GF-D8 (cell line): ENCODE measurements around the gene NCAPG2.
A peak's percentile ranks its signal among the peaks of the same experiment; 100 is the strongest.
"Not testable (repeated sequence)": the region's sequence is repeated elsewhere in the genome, so short reads cannot be mapped to it uniquely, and the experiment has no call there.

Experiments used
- DNase-seq: peaks from one replicate; lab custom pipeline; 2025; lab: John Stamatoyannopoulos, UW

The NCAPG2 gene

GRCh38 chr7:158633055-158633956 lies 71.3 kb downstream of the NCAPG2 start:
- no peak for DNase-seq

GRCh38 chr7:158631574-158632195 lies 72.9 kb downstream of the NCAPG2 start:
- DNase-seq, result no peak

GRCh38 chr7:158626289-158626688 lies 78.3 kb downstream of the NCAPG2 start:
- DNase-seq, result not testable (repeated sequence)

GRCh38 chr7:158623241-158623640 lies 81.4 kb downstream of the NCAPG2 start:
- DNase-seq, result no peak

DNA sequence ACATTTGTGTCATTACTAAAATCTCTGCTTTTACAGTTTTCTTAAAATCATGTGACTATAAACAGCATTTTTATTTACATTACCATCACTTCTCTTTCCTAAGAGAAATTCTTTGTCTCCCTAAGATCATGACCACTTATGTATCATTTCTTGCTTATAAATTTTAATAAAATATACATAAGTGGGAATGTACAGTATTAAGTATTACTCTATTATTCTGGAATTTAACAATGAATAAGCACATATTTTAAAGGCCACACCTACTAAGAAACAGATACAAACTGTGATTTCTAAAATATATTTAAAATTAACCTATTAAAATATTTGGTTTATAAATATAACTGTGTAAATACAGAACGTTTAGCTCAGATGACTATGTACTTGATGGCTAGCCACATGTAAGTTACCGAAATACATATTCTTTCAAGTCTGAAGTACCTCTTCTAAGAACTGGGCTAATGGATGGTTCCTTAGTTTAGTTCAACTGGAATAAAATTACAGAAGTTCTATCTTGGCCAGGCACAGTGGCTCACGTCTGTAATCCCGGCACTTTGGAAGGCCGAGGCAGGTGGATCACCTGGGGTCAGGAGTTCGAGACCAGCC lies 83.7 kb downstream of the NCAPG2 start:
- DNase-seq, result no peak

GRCh38 chr7:158620418-158620817 lies 84.2 kb downstream of the NCAPG2 start:
- DNase-seq, result no peak

DNA sequence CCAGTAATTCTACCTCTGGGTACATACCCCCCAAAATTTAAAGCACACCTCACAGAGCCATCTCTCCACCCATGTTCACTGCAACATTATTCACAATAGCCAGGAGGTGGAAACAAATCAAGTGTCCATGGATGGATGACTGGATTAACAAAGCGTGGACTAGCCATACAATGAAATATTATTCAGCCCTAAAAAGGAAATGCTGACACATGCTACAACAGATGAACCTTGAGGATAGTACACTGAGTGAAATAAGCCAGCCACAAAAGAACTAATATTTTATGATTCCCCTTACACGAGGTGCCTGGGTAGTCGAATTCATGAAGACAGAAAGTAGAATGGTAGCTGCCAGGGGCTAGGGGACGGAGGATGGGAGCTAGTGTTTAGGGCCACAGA lies 85.9 kb downstream of the NCAPG2 start:
- no peak for DNase-seq

DNA sequence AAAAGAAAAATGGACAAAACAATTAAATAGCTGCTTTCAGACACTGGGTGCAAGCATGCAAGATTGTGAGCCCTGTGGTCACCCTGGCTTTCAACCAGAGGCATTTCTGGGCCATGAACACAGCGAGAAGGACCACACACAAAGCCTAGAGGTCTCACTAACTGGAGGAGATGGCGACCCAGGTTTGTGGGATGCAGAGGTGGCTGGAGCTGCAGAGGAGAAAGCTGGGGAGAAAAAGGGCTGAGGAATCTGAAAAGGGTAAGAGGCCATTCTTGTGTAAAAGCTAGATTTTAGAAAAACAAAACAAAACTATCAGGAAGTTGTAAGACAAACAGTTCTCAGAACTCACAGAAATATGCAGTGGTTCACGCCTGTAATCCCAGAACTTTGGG lies 86.9 kb downstream of the NCAPG2 start:
- DNase-seq, result no peak

- no peak for DNase-seq
Measured at GRCh38 chr7:158616050-158616449, 88.6 kb downstream of the NCAPG2 start.

GRCh38 chr7:158614700-158615099 lies 89.9 kb downstream of the NCAPG2 start:
- DNase-seq, result no peak

DNA sequence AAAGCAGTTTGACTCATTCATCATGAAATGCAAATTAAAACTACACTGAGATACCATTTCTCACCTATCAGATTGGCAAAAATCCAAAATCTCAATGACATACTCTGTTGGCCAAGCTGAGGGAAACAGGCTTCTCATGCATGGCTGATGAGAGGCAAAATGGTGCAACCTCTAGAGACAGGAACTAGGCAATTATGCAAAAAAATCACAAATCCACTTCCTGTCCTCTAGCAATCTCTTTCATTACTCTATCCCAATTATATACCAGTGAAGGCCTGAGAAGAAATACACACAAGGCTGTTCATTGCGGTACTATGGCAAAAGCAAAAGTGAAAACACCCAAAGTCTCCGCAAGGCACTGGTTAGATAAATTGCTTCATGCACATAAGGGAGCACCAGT lies 91.1 kb downstream of the NCAPG2 start:
- DNase-seq, result peak; percentile 64

DNA sequence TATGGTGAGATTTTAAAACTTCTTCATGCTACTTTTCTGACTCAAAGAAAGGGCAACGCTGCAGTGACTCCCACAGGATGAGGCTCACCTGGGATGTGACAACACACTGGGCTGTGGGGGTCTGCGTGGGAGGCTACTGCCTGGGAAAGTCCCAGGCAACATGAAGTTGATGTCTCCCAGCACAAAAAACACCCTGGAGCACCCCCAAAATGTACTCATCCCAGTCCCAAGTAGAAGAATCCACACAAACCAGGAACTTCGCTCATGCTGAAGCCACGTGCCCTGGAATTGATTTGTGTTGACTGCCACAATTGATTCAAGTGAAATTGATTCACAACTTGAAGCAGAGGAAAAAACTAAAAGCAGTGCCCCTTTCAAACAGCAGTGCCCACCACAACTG lies 92.1 kb downstream of the NCAPG2 start:
- DNase-seq, result no peak

DNA sequence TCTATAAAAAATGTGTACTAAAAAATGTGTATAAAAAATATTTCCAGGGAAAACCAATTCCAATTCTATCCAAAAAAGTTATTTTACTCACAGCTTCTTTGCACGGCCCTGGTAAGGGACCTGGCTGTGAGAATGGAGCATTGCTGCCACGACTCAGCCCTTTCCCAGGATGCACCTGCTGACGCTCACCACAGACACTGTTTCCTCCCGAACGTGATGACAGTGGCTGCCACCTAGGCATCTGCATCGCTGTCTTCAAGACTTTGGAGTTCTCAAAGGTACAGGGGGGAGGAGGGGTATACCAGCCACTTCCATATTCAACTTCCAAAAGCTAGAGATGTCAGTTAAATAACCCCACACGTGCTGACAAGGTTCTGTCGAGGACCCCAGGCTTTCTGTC lies 93.1 kb downstream of the NCAPG2 start:
- no peak for DNase-seq

DNA sequence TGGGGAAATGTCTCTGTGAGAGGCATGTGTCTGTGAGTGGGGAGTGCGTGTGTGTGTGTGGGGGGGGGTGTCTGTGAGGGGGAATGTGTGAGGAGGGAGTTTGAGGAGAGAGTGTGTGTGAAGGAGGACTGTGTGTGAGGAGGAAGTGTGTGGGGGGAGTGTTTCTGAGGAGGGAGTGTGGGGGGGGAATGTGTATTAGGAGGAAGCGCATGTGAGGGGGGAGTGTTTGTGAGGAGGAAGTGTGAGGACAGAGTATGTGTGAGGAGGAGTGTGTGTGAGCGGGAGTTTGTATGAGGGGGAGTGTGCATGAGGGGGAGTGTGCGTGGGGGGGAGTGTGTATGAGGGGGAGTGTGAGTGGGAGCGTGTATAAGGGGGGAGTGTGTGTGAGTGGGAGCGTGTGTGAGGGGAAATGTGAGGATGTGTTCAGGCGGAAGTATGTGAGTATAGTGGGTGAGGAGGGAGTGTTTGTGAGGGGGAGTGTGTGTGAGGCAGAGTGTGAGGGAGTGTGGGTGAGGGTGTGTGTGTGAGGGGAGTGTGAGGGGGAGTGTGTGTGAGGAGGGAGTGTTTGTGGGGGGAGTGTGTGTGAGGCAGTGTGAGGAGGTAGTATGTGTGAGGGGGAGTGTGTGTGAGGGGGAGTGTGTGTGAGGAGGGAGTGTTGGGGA lies 95.2 kb downstream of the NCAPG2 start:
- DNase-seq, result no peak

DNA sequence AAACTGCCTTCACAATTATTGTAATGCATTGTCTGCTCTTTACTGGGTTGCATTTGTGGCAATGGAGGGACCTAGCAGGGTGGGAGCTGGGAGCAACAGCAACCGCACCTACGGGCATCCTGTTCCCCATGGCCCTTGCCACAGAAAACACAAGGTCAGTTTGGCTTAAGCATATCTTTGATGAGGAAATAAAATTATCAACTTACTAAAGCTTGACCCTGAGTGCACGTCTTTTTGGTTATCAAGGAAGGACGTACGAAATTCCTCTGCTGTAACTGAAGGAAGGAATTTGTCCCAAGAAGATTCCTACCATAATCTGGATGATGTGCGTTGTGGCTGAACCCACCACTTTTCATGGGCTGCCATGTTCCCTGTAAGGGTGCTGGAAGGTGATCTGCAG lies 97.0 kb downstream of the NCAPG2 start:
- no peak for DNase-seq

GRCh38 chr7:158606671-158607424 lies 97.8 kb downstream of the NCAPG2 start:
- DNase-seq, result no peak

DNA sequence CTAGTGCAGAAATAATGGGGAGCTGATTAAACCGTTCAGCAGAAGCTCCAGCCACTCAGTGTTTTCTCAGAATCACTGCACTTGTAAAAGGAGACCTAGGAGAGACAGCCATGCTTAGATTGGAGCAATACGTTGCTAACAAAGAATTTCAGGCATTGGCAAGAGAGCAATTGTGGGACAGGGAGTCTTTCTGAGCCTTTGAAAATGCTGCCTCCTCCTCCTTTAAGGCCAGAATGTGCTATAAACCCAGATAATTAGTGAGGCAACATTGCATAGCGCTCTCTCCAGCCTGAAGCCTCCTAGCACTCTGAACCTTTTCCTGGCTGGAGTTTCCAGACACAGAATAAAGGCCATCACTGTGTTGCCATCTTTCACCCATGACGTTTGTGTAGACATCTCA lies 98.5 kb downstream of the NCAPG2 start:
- no peak for DNase-seq

DNA sequence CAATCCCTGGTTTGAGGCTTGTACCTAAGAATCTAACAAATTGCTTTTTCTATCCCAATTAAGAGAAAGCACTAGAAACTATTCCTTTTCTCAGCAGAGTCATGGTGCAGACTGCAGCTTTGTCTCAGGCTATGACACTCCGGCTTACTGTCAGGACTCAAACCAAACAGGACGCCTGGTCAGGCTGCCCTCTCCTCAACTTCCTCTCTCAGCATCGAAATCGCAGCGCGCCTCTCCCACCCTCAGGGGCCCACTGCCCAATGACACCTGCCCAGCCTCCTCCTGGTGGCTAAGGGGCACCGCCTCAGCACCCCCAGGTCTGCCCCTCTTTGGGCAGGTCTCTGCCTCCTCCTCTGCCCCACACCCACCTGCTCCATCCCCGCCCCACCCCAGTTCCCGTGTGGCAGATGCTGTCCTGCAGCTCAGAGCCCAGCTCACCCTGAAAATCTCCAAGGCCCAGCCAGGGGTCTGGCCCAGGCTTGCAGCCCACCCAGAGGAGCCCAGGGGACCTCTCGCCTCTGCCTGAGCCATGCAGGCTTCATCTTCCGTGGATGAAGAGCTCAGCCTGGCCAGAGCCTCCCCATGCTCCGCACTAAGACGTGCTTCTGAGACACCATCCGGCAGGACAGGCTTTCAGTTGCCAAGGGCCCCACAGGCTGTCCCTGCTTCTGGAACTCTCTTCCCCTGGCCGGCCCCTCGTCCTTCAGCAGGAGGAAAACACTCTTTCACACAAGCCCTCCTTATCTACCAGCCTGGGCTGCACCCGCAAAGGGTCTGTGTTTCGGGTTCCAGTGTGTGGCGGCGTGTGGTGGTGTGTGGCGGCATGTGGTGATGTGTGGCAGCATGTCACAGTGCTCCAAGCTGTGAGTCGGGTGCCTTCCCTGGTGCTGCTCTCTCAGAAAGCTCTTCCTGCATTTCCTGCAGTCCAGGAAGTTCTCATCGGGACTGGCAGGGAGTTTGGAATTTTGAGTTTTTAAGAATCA lies 100.5 kb downstream of the NCAPG2 start:
- DNase-seq, result no peak

DNA sequence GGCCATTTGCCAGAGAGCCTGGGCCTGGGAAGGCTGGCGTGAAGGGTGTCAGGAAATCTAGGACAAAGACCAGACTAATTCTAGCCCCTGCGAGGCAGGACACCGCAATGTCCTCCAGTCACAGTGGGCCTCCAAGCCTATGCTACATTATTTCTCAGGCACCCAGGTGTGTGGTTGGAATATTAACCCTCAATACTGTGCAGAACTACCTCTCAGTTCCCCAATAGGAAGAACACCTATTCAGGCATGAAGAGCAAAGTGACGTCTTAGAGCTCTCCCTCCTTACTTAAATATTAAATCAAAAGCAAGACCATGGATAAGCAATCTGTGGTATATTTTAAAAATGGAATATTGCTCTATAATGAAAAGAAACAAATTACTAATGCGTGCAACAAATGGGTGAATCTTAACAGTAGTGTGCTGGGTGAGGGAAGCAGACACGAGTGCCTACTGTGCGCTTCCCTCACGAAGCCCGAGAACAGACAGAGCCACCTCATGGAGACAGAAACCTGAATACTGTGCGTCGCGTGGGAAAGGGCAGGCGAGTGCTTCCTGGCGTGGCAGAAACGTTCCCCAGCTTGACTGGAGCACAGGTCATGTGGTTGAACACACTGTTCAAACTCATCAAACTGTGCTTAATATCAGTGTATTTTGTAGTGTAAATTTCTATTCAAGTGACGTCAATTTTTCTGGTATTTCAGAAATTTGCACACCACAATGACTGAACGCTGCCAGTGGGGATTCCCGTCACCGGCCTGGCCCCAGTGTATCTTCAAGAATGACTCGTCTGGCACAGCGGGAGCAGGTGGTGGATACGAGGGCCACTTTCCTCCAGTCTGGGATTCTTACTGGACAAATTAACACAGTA lies 101.5 kb downstream of the NCAPG2 start:
- no peak for DNase-seq

GRCh38 chr7:158602041-158602440 lies 102.6 kb downstream of the NCAPG2 start:
- DNase-seq, result no peak
